ENCODE measurements around the gene GDAP2.

GRCh38 chr1:117820096-117820495, 109.3 kb downstream of the GDAP2 start:
- TF ChIP-seq POLR2A (IDR thresholded peaks at IDR 0.05; ENCODE audit: extremely low read depth, insufficient read length), result no peak
- TF ChIP-seq, protein P1, sequence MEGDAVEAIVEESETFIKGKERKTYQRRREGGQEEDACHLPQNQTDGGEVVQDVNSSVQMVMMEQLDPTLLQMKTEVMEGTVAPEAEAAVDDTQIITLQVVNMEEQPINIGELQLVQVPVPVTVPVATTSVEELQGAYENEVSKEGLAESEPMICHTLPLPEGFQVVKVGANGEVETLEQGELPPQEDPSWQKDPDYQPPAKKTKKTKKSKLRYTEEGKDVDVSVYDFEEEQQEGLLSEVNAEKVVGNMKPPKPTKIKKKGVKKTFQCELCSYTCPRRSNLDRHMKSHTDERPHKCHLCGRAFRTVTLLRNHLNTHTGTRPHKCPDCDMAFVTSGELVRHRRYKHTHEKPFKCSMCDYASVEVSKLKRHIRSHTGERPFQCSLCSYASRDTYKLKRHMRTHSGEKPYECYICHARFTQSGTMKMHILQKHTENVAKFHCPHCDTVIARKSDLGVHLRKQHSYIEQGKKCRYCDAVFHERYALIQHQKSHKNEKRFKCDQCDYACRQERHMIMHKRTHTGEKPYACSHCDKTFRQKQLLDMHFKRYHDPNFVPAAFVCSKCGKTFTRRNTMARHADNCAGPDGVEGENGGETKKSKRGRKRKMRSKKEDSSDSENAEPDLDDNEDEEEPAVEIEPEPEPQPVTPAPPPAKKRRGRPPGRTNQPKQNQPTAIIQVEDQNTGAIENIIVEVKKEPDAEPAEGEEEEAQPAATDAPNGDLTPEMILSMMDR (IDR thresholded peaks at IDR 0.05; ENCODE audit: low read depth, low read length), result no peak
- TF ChIP-seq, protein P2, sequence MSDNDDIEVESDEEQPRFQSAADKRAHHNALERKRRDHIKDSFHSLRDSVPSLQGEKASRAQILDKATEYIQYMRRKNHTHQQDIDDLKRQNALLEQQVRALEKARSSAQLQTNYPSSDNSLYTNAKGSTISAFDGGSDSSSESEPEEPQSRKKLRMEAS (IDR thresholded peaks at IDR 0.05; ENCODE audit: low read depth, low read length), result no peak

All from NB4 (cell line).